ENCODE data around the gene GALR3.

The GALR3 gene

DNA sequence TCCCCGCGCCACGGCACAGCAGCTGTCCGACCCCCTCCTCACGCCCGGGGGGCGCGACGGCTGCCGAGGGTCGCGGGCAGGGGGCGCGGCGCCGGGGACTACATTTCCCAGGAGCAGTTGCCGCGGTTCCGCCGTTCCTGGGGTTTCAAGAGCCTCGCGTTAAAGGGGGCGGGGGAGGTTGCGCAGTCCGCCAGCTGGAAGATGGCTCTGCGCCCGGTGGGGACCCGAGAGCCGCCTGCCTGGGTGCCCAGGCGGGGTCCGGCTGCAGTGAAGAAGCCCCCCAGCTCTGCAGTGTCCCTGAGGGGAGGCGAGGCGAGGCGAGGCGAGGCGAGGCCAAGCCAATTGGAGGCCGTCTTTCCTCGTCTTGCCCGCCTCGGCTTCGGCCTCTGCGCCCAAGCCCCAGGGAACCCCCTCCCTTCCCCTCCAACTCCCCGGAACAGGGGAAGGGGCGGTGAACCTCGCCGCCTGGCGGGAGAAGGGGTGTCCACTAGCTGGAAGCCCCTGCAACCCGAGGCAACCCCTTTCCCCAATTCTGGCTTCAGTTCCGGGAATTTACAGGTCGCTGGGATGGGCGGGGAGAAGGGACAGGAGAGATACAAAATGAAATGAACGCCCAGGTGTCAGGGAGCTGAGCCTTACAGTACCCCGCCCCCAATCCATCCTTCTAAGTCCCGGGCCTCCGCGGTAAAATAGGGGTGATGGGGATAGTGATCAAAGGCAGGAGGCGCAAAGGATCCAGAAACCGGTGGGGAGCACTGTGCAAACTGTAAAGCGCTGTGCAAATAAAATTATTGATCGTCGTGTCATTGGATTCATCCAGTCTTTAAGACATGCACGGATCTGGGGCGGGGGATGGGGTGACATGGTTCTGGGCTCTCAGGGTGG is 20.6 kb upstream of the GALR3 start:
- in situ Hi-C loops (cut with HindIII; ENCODE audit: low sequenced_read_pairs), result no loop called here

DNA sequence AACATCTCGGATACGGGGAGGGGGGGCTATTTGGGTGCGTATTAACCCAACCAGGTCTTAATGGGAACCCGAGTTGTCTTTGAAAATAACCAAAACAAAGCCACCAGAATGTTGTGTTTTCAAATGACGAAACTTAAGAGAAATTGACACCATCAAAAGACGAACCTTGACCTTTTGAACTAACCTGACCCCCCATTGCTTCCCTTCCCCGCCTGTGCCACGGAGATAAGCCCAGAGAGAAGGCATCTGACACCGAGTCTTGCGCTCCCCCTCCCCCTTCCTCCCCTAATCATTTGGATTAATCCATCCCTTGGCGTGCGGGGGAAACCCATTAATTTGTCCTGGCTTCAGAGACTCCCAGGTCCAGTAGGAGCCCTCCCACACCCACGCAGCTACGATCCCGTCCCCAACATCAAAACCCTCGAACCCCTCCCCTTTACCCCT is 20.0 kb upstream of the GALR3 start:
- in situ Hi-C loops (cut with HindIII; ENCODE audit: low sequenced_read_pairs), result no loop called here

DNA sequence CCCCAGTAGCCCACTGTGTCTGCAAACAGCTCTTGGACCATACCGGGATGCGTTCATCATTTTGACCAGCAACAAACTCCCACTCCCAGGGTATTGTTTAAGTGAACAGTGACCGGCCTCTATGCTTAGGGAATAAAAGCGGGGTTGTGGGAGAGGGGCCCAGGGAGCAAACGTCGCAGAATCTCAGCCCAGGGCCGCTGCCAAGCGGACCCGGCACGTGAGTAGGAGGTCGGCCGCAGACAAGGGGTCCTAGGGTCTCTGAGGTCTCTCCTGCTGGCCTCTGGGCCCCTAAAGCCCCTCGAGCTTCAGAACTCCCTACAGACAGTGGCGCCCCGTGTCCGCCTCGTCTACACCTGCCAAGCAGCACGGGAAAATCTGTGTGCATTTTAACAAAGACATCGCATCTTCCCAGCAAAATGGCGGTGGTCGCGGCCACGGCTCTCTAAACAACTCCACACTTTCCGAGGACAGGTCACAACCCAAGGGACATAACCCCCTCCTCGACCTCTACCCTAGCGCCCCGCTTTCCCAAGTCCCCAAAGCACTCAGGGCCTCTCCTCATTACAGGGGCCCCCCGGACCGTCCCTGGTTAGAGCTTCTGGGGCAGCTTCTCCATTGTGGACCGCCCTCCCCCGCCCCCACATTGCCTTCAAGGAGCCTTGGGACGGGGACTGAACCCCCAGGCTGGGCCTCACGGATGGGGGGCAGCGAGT is 19.4 kb upstream of the GALR3 start:
- in situ Hi-C loops (cut with HindIII; ENCODE audit: low sequenced_read_pairs), result no loop called here

DNA sequence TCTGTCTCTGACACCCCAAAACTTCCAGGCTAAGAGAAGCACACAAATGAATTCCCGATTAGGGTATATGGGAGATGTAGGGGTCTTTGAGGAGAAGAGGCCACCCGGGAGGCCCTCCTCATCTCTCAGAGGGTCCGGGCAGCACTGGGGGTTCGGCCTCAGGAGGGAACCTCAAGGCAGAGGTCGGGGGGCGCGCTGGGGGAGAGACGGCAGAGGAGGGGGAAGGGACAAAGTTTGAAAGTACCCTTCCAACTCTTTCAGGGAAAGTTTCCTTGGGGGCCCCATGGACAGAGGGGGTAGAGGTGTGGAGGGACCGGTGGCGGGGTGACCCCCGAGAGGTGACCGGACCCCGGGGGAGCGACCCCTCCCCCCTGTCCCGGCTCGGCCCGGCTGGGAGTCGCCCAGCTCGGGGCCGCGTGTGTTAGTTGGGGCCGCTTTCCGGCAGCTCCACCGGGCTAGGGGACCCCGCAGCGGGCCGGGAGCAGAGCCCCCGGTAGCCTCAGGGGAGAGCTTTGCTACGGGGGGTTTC is 18.8 kb upstream of the GALR3 start:
- in situ Hi-C loops (cut with HindIII; ENCODE audit: low sequenced_read_pairs), result no loop called here

DNA sequence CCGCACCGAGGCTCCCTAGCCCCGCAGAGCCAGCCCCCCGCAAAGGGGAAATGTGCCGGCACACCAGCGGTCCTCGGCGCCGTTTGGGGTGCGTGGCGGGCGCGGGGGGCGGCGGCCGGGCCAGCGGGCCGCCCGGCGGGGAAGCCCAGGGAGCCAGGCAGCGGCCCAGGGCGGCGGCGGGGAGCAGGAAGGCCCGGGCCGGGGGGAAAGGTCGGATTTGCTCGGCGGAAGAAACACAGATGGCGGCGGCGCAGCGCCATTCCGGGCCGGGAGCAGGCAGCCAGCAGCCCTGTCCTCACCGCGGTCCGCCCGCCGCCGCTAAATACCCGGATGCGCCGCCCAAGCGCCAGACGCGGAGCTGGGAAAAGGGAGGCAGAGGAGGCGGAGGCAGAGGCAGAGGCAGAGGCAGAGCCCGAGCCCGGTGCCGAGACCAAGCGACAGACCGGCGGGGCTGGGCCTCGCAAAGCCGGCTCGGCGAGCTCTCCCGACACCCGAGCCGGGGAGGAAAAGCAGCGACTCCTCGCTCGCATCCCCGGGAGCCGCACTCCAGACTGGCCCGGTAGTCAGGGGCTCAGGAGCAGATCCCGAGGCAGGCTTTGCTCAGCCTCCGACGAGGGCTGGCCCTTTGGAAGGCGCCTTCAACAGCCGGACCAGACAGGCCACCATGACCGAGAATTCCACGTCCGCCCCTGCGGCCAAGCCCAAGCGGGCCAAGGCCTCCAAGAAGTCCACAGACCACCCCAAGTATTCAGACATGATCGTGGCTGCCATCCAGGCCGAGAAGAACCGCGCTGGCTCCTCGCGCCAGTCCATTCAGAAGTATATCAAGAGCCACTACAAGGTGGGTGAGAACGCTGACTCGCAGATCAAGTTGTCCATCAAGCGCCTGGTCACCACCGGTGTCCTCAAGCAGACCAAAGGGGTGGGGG is 18.0 kb upstream of the GALR3 start:
- in situ Hi-C loops (cut with HindIII; ENCODE audit: low sequenced_read_pairs), result no loop called here

DNA sequence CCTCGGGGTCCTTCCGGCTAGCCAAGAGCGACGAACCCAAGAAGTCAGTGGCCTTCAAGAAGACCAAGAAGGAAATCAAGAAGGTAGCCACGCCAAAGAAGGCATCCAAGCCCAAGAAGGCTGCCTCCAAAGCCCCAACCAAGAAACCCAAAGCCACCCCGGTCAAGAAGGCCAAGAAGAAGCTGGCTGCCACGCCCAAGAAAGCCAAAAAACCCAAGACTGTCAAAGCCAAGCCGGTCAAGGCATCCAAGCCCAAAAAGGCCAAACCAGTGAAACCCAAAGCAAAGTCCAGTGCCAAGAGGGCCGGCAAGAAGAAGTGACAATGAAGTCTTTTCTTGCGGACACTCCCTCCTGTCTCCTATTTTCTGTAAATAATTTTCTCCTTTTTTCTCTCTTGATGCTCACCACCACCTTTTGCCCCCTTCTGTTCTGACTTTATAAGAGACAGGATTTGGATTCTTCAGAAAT is 17.3 kb upstream of the GALR3 start:
- in situ Hi-C loops (cut with HindIII; ENCODE audit: low sequenced_read_pairs), result no loop called here

DNA sequence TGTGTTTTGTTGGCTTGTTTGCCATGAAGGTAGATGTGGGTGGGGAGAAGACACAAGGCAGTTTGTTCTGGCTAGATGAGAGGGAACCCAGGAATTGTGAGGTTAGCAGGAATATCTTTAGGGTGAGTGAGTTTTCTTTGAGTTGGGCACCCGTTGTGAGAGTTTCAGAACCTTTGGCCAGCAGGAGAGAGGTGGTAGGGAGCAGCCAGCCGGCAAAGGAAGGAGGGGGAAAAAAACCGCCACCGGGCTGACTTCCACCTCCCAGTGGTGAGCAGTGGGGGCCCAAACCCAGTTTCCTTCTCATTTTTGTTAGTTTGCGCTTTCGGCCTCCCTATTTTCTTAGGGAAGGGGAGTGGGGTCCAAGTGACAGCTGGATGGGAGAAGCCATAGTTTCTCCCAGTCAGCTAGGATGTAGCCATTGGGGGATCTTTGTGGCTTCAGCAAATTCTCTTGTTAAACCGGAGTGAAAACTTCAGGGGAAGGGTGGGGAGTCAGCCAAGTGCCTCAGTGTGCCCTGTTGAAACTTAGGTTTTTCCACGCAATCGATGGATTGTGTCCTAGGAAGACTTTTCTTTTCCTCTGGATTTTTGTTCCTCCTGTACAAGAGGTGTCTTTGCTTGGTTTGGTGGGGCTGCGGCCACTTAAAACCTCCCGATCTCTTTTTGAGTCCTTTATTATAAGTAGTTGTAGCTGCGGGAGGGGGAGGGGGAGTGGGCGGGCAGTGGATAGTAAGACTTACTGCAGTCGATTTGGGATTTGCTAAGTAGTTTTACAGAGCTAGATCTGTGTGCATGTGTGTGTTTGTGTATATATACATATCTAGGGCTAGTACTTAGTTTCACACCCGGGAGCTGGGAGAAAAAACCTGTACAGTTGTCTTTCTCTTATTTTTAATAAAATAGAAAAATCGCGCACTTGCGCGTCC is 16.5 kb upstream of the GALR3 start:
- in situ Hi-C loops (cut with HindIII; ENCODE audit: low sequenced_read_pairs), result no loop called here

DNA sequence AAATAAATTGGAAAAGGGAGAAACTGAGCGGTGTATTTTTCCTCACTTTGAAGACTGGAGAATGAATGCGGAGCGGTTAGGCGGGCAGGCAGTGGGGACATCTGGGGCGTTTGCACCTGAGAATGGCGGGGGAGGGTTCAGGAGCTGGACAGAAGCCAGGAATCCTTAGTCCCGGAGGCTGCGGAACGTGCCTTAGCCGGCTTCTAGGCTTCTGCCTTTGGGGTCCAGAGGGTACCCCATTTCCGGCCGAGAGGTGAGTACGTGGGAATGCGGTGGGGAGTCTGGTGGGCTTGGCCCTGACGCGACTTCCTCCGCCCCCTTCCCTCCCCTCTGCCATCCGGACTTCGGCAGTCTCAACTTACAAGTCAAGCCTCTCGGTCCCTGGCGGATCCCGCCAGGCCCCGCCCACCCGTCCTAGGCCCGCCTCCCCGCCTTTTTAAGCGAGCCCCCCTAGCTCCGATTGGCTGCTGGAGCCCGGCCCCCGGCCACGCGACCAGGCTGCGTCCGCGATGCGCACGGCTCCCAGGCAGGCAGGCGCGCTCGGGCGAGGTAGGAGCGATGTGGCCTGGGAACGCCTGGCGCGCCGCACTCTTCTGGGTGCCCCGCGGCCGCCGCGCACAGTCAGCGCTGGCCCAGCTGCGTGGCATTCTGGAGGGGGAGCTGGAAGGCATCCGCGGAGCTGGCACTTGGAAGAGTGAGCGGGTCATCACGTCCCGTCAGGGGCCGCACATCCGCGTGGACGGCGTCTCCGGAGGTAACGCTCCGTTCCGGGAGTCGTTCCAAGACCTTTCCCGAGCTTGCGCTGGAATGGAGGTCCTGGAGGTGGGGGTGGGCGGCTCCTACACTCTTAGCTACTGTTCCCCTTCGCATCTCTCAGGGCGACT is 15.5 kb upstream of the GALR3 start, which contains the start of gene GCAT:
GCAT (plus strand) TSS at position 525 of the 884 bp plus-strand sequence; CDS start at position 559, 34 bp downstream.
- in situ Hi-C loops (cut with HindIII; ENCODE audit: low sequenced_read_pairs), result no loop called here

DNA sequence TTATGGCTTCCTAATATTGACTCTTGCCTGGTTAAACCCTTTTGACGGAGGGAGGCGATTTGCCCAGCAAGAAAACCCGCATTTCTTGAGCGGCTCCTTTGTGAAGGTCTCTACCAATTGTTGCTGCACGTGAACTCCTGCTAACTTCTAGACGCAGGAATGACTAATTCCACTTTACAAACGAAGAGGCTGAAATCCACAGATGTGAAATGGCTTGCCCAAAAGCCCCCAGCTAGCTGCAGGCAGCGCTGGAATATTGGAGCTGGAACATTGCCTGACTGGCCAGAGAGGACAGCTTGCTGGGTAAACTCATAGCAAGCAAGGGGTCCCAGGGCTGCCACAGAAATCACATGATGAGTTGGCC is 14.9 kb upstream of the GALR3 start:
- in situ Hi-C loops (cut with HindIII; ENCODE audit: low sequenced_read_pairs), result no loop called here

DNA sequence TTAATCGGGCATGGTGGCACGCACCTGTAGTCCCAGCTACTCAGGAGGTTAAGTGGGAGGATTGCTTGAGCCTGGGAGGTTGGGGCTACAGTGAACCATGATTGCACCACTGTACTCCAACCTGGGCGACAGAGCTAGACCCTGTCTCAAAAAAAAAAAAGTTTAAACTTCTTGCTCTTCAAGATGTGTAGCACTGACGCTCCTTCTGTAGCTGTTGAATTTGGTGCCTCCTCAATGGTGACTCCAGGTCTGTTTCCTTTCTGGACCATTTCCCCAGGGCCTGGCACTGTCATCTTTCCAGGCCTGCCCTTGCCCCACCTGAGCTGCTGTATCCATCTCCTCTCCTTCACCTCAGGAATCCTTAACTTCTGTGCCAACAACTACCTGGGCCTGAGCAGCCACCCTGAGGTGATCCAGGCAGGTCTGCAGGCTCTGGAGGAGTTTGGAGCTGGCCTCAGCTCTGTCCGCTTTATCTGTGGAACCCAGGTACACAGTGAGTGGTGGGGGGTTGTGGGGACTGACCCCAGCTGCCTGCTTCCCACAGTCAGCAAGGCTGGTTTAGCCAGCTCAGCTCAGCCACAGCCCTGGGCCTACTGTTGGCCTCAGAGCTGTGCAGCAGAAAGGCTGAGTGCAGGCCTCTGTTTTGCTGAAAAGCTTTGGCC is 13.4 kb upstream of the GALR3 start:
- in situ Hi-C loops (cut with HindIII; ENCODE audit: low sequenced_read_pairs), result no loop called here

DNA sequence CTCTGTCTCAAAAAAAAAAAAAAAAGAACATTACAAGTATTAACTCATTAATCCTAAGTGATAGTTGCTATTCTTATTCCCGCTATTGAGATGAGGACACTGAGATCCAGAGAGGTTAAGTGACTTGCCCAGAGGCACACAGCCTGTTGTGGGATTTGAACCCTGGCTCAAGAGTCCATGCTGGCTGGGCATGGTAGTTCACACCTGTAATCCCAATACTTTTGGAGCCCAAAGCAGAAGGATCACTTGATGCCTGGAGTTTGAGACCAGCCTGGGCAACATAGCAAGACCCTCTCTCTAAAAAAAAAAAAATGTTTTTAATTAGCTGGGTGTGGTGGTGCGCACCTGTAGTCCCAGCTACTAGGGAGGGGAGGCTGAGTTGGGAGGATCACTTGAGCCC is 11.3 kb upstream of the GALR3 start:
- in situ Hi-C loops (cut with HindIII; ENCODE audit: low sequenced_read_pairs), result no loop called here

DNA sequence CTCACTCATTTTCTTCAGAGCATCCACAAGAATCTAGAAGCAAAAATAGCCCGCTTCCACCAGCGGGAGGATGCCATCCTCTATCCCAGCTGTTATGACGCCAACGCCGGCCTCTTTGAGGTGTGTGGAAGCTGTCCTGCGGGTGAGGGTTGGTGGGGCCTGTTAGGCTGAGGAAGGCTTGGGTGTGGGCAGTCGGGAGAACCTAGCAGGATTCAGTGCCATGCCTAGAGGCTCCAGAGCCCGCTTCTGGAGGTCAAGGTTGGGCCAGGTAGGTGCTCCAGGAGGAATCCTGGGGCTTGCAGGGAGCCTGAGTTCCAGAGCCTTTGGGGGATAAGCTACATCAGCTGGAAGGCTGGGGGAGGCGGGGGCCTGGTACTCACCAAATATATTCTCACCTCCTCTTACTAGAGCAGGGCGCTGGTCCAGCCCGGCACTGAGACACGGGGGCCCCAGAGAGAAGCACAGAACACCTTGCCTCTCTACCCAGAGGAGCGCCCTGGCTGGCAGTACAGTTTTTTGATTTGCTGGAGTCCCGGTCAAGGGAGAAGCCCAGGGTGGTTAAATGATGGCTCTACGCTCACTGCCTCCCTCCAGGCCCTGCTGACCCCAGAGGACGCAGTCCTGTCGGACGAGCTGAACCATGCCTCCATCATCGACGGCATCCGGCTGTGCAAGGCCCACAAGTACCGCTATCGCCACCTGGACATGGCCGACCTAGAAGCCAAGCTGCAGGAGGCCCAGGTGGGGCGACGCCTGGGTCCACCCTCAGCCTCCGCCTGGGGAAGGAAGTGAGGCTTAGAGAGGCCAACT is 10.1 kb upstream of the GALR3 start:
- in situ Hi-C loops (cut with HindIII; ENCODE audit: low sequenced_read_pairs), result no loop called here

DNA sequence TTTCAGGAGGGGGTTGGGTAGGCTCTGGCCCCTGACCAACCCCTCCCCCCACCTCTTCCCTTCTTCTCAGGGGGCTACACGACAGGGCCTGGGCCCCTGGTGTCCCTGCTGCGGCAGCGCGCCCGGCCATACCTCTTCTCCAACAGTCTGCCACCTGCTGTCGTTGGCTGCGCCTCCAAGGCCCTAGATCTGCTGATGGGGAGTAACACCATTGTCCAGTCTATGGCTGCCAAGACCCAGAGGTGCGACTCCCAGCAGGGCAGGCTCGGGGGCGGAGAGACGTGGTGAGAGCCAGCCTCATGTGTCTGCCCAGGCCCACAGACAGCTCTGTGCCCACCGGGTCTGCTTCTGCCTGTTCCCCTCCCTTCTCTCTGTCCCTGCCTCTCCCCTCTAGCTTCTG is 7.6 kb upstream of the GALR3 start:
- in situ Hi-C loops (cut with HindIII; ENCODE audit: low sequenced_read_pairs), result no loop called here

DNA sequence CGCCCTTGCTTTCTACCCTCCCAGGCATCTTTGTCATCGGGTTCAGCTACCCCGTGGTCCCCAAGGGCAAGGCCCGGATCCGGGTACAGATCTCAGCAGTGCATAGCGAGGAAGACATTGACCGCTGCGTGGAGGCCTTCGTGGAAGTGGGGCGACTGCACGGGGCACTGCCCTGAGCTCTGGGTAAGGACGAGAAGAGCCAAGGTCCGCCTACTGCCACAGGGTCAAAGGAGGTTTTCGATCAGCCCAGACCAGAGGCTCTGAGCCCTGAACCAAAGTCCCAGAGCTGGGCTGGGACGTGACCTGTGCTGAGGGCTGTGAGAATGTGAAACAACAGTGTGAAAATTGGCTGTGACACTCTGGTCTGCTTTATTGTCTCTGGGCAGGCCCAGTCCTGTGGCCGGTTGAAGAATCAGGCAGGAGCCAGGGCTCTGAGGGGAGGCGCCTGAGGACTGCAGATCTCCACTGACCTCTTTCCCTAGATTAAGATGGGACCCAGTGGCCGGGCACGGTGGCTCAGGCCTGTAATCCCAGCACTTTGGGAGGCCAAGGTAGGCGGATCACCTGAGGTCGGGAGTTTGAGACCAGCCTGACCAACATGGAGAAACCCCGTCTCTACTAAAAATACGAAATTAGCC is 6.5 kb upstream of the GALR3 start:
- in situ Hi-C loops (cut with HindIII; ENCODE audit: low sequenced_read_pairs), result no loop called here

DNA sequence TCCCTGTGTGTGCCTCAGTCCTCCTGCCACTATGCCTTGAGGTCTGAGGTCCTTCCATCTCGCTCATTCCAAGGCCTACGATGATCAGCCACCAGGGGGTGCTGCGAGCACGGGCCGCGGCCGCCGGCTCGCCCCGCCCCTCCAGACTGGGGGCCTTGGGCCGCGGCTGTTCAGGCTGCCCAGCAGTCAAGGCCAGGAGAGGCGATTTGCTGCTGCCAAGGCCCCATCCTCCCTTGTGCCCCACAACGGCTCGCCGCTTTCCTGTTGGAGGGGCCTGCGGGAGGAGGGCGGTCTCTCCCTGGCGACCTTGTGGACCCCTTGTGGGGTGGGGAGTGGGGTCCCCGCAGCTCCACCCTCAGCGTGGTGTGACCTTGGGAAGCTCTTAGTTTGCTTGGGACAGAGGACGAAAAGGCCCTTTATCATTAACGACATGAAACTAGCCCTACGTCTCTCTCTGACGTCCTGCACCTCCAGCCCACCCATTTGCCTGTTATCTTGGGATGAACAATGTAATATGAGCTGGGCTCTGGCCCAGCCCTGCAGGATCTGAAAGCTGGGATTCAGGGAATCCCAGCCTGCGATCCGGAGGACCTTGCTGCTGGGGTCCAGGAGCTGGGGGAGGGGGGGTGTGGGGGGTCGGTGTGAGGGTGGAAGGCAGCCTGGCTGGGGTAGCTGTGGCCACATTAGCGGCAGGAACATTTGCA is 5.3 kb upstream of the GALR3 start:
- in situ Hi-C loops (cut with HindIII; ENCODE audit: low sequenced_read_pairs), result no loop called here

DNA sequence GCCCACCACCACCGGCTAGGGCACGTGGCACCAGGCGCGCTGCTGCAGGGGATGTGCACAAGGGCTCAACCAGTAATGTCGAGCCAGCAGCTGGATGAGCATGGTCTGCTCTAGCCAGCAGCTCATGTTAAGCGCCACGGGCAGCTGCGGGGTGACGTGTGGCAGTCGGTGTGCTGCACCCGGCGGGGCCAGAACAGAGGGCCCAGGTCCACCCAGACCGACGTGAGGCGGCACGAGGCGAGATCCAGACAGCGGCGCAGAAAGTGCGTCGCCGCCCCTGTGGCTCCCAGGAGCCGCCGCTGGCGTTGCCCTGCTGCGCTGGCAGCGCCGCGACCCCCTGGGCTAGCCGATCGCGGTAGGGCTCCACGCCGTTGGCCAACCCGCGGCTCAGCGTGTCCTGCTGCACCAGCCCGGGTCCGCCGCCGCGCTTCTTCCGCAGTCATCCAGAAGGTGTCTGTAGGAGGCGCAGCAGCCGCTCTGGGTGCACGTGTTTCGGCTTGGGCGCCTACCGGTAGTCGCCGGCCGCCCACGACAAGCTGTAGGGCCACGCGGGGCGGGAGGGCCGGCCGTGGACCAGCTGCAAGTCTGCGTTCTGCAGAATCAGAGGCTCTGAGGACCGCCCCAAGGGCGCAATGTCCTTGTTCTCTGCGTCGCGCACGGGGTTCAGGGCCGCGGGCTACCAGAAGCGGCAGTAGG is 4.6 kb upstream of the GALR3 start:
- in situ Hi-C loops (cut with HindIII; ENCODE audit: low sequenced_read_pairs), result no loop called here
